Smooth muscle cell (in vitro differentiated cells): ENCODE measurements around the gene KEAP1. TPM values are rescaled to one million over a fixed set of nuclear protein-coding genes. Genes with fewer than 3 reads are reported as not detected.
A peak's percentile ranks its signal among the peaks of the same experiment; 100 is the strongest.
"Not testable (repeated sequence)": the region's sequence is repeated elsewhere in the genome, so short reads cannot be mapped to it uniquely, and the experiment has no call there.

Source experiments
- DNase-seq: peaks from one replicate; lab custom pipeline; 2025; ENCODE audit not compliant: unreplicated experiment; lab: John Stamatoyannopoulos, UW
- H2AFZ ChIP-seq: fragments of 200-600 bp; sonication (generic); 2 replicates; pipeline ENCODE4 v1.6.0; 2016; ENCODE audit warnings: antibody characterized with exemption, low read depth, mild to moderate bottlenecking
- H3F3A ChIP-seq: fragments of 200-600 bp; sonication (generic); 2 replicates; pipeline ENCODE4 v1.6.0; 2017; ENCODE audit warnings: antibody characterized with exemption, low read depth
- H3K27ac ChIP-seq: fragments of 200-600 bp; sonication (generic); 2 replicates; pipeline ENCODE4 v1.5.1; 2016; ENCODE audit warnings: low read depth, mild to moderate bottlenecking
- H3K27me3 ChIP-seq: fragments of 200-600 bp; sonication (generic); 2 replicates; pipeline ENCODE4 v1.6.1; 2016; ENCODE audit warnings: low read depth, mild to moderate bottlenecking
- H3K36me3 ChIP-seq: fragments of 200-600 bp; sonication (generic); 2 replicates; pipeline ENCODE4 v1.5.1; 2016; ENCODE audit warnings: low read depth
- H3K4me1 ChIP-seq: fragments of 200-600 bp; sonication (generic); 2 replicates; pipeline ENCODE4 v1.5.1; 2016; ENCODE audit warnings: low read depth
- H3K4me2 ChIP-seq: fragments of 200-600 bp; sonication (generic); 2 replicates; pipeline ENCODE4 v1.6.0; 2016; ENCODE audit warnings: mild to moderate bottlenecking
- H3K4me3 ChIP-seq: fragments of 200-600 bp; sonication (generic); 2 replicates; pipeline ENCODE4 v1.5.1; 2016; ENCODE audit warnings: mild to moderate bottlenecking
- H3K79me2 ChIP-seq: fragments of 200-600 bp; sonication (generic); 2 replicates; pipeline ENCODE4 v1.6.0; 2016; ENCODE audit warnings: low read depth, mild to moderate bottlenecking
- H3K9ac ChIP-seq: fragments of 200-600 bp; sonication (generic); 2 replicates; pipeline ENCODE4 v1.6.0; 2016; ENCODE audit warnings: low read depth
- H3K9me3 ChIP-seq: fragments of 200-600 bp; sonication (generic); replicated peaks from 2 replicates; pipeline ENCODE4 v1.5.1; 2016; ENCODE audit warnings: low read depth
- H4K20me1 ChIP-seq: fragments of 200-600 bp; sonication (generic); 2 replicates; pipeline ENCODE4 v1.6.0; 2016; ENCODE audit warnings: low read depth
- CTCF ChIP-seq: fragments of 200-600 bp; sonication (generic); IDR thresholded peaks from 2 replicates; pipeline ENCODE4 v1.5.1; 2017; ENCODE audit warnings: borderline replicate concordance, mild to moderate bottlenecking, antibody characterized with exemption; ENCODE audit not compliant: insufficient read depth, poor library complexity, severe bottlenecking
- WGBS: methylation state at CpG from one replicate; pipeline ENCODE4 v1.1.7; 2016; ENCODE audit warnings: low lambda C conversion rate; 5-methylcytosine and 5-hydroxymethylcytosine counted together
- polyA plus RNA-seq: library from polyadenylated mRNA; unstranded; fragments of >200 nt; fragmentation: Nextera tagmentation; extraction: Ambion mirVana; gene quantifications from 2 replicates; pipeline ENCODE4 v1.2.1, GENCODE V29; 2016
- total RNA-seq: library from RNA; depleted of rRNA; stranded (reverse); fragments of >200 nt; gene quantifications from 2 replicates; pipeline ENCODE4 v1.2.3, GENCODE V29; 2014

Gene KEAP1
- total RNA-seq: 24.9 and 39.3 TPM in 2 replicates
- 53.1 and 60.4 TPM in 2 replicates for polyA plus RNA-seq

- H3K9me3 ChIP-seq: no peaks in the 10 kb centered on the region
These were observed at the start of gene KEAP1 for GRCh38 chr19:10503002-10503789. TSS of gene KEAP1 (minus strand) at chr19:10503356. CDS start at chr19:10500033, 3,323 bp downstream.

GRCh38 chr19:10552510-10553053 lies 49.4 kb upstream of the KEAP1 start:
- no peak overlapping the region for H3K27ac ChIP-seq
- peaks cover 12% of the 10 kb centered on the region for H3F3A ChIP-seq
- TF ChIP-seq CTCF: no peak
- H3K9ac ChIP-seq: no peak overlapping the region
- H2AFZ ChIP-seq: no peak overlapping the region
- H3K36me3 ChIP-seq: no peaks in the 10 kb centered on the region
- no peak overlapping the region for H3K4me3 ChIP-seq
- 97% methylated on average over 12 of the region's 12 CpGs for WGBS
- no peaks in the 10 kb centered on the region for H3K9me3 ChIP-seq
- DNase-seq: no peak
- H3K4me1 ChIP-seq: no peaks in the 10 kb centered on the region
- H4K20me1 ChIP-seq: peaks cover 17% of the 10 kb centered on the region
- H3K27me3 ChIP-seq: no peaks in the 10 kb centered on the region
- no peak overlapping the region for H3K4me2 ChIP-seq
- no peaks in the 10 kb centered on the region for H3K79me2 ChIP-seq

More at GRCh38 chr19:10503002-10503789, at the start of gene KEAP1:
- Histone ChIP-seq H3K27me3 (no peaks in the 10 kb centered on the region), H2AFZ (peak within 1 kb of the TSS; percentile 92), H3K9ac (peak within 1 kb of the TSS; percentile 92), H3K36me3 (no peaks in the 10 kb centered on the region), H3K27ac (peak within 1 kb of the TSS; percentile 75), H3K4me2 (peak within 1 kb of the TSS; percentile 89), H3K79me2 (peaks cover 36% of the 10 kb centered on the region), H3K4me1 (peaks cover 11% of the 10 kb centered on the region), H3K4me3 (peak within 1 kb of the TSS; percentile 85), H3F3A (no peaks in the 10 kb centered on the region), H4K20me1 (no peaks in the 10 kb centered on the region)
- DNase-seq: no peak
- no peak for TF ChIP-seq CTCF
- 12% methylated on average over 52 of the region's 73 CpGs for WGBS

- peaks cover 12% of the 10 kb centered on the region for H3F3A ChIP-seq
- no peak for TF ChIP-seq CTCF
- DNase-seq: no peak
- no peaks in the 10 kb centered on the region for H3K9me3 ChIP-seq
- peaks cover 4% of the 10 kb centered on the region for H3K79me2 ChIP-seq
- WGBS: 98% methylated on average over 12 of the region's 12 CpGs
- H3K9ac ChIP-seq: no peak overlapping the region
- no peaks in the 10 kb centered on the region for H3K27me3 ChIP-seq
- peaks cover 17% of the 10 kb centered on the region for H4K20me1 ChIP-seq
- H3K4me2 ChIP-seq: no peak overlapping the region
- no peak overlapping the region for H3K27ac ChIP-seq
- no peak overlapping the region for H2AFZ ChIP-seq
- H3K4me1 ChIP-seq: no peaks in the 10 kb centered on the region
- no peaks in the 10 kb centered on the region for H3K36me3 ChIP-seq
- H3K4me3 ChIP-seq: no peak overlapping the region
These were observed 48.6 kb upstream of the KEAP1 start for GRCh38 chr19:10551698-10552301.

DNA sequence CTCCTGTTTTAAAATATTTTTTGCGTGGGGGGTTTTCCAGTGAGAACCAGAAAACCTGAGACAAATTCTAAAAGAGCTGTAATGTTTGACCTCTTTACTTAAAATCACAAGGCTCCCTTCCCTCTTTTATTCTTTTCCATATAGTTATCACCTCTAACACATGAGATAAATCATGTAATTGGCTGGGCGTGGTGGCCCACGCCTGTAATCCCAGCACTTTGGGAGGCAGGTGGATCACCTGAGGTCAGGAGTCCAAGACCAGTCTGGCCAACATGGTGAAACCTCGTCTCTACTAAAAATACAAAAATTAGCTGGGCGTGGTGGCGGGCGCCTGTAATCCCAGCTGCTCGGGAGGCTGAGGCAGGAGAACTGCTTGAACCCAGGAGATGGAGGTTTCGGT lies 47.9 kb upstream of the KEAP1 start:
- peaks cover 10% of the 10 kb centered on the region for H3K79me2 ChIP-seq
- not testable (repeated sequence) for H3K4me2 ChIP-seq, H3K27ac ChIP-seq, H2AFZ ChIP-seq, DNase-seq, H3K9me3 ChIP-seq, H3K4me3 ChIP-seq, H3K4me1 ChIP-seq, H3K36me3 ChIP-seq, H3K9ac ChIP-seq, H3K27me3 ChIP-seq
- H3F3A ChIP-seq: peaks cover 12% of the 10 kb centered on the region
- H4K20me1 ChIP-seq: peaks cover 17% of the 10 kb centered on the region
- WGBS: 98% methylated on average over 9 of the region's 9 CpGs
